HG02938 (cell line): ENCODE data around the gene NLRP6.
A peak's percentile ranks its signal among the peaks of the same experiment; 100 is the strongest.
"Not testable (repeated sequence)": the region's sequence is repeated elsewhere in the genome, so short reads cannot be mapped to it uniquely, and the experiment has no call there.

Experiments
- ATAC-seq: cut with Tn5 transposase; IDR thresholded peaks from one replicate; pipeline ENCODE4 v1.9.1; 2021; ENCODE audit warnings: mild to moderate bottlenecking, moderate library complexity; ENCODE audit not compliant: unreplicated experiment

NLRP6 gene

GRCh38 chr11:278001-278951, at the start of gene NLRP6:
TSS of gene NLRP6 (plus strand) at chr11:278407. CDS start at chr11:278570, 163 bp downstream.
- ATAC-seq, result no peak

GRCh38 chr11:230431-230830, 47.8 kb upstream of the NLRP6 start:
- ATAC-seq, result no peak

GRCh38 chr11:232783-233565, 45.2 kb upstream of the NLRP6 start:
- ATAC-seq, result no peak

- no peak for ATAC-seq
Measured at GRCh38 chr11:235180-235579, 43.0 kb upstream of the NLRP6 start.

- no peak for ATAC-seq
Measured at GRCh38 chr11:235609-235996, 42.6 kb upstream of the NLRP6 start.

GRCh38 chr11:235997-236773, 42.0 kb upstream of the NLRP6 start, which contains the start of gene SIRT3:
TSS of gene SIRT3 (minus strand) at chr11:236342. CDS start at chr11:236328, 14 bp downstream.
- ATAC-seq, result peak; percentile 75

GRCh38 chr11:236774-237767, 41.1 kb upstream of the NLRP6 start, which contains the start of gene PSMD13:
TSS of gene PSMD13 (plus strand) at chr11:236976. CDS start at chr11:237050, 74 bp downstream.
- ATAC-seq, result peak; percentile 69

GRCh38 chr11:238346-238745, 39.9 kb upstream of the NLRP6 start:
- not testable (repeated sequence) for ATAC-seq

- ATAC-seq, result no peak
Measured at GRCh38 chr11:240315-240714, 37.9 kb upstream of the NLRP6 start.

- ATAC-seq, result no peak
Measured at GRCh38 chr11:241634-242033, 36.6 kb upstream of the NLRP6 start.

- ATAC-seq, result no peak
Measured at GRCh38 chr11:244376-244775, 33.8 kb upstream of the NLRP6 start.

GRCh38 chr11:249062-249461, 29.1 kb upstream of the NLRP6 start:
- no peak for ATAC-seq

GRCh38 chr11:250274-250673, 27.9 kb upstream of the NLRP6 start:
- ATAC-seq, result no peak

GRCh38 chr11:250740-251299, 27.4 kb upstream of the NLRP6 start:
- no peak for ATAC-seq

GRCh38 chr11:251550-251949, 26.7 kb upstream of the NLRP6 start:
- ATAC-seq, result no peak

GRCh38 chr11:252666-253065, 25.5 kb upstream of the NLRP6 start:
- no peak for ATAC-seq

- no peak for ATAC-seq
Measured at GRCh38 chr11:253160-253885, 24.9 kb upstream of the NLRP6 start.

GRCh38 chr11:253886-254270, 24.3 kb upstream of the NLRP6 start:
- ATAC-seq, result no peak

- no peak for ATAC-seq
Measured at GRCh38 chr11:255176-255575, 23.0 kb upstream of the NLRP6 start.
